ENCODE results near the gene KRR1.

DNA sequence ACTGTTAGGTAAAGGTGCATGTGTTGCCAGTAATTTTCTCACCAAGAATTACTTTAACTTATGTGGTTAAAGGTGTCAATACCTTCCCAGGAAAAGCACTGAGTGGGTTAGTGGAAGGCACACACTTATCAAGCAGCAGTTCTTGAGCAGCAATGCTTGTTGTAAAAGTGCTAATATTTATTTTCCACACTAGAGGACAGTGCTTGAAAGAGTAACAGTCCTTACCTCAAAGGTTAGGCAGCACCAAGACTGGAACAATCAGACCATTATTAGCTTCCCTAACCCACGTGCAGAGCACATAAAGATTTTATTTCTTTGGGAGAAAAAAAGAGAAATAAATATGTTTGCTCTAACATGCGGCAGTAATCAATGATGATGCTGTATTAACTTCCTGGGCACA lies 48.8 kb upstream of the KRR1 start:
- TF ChIP-seq, protein P1, sequence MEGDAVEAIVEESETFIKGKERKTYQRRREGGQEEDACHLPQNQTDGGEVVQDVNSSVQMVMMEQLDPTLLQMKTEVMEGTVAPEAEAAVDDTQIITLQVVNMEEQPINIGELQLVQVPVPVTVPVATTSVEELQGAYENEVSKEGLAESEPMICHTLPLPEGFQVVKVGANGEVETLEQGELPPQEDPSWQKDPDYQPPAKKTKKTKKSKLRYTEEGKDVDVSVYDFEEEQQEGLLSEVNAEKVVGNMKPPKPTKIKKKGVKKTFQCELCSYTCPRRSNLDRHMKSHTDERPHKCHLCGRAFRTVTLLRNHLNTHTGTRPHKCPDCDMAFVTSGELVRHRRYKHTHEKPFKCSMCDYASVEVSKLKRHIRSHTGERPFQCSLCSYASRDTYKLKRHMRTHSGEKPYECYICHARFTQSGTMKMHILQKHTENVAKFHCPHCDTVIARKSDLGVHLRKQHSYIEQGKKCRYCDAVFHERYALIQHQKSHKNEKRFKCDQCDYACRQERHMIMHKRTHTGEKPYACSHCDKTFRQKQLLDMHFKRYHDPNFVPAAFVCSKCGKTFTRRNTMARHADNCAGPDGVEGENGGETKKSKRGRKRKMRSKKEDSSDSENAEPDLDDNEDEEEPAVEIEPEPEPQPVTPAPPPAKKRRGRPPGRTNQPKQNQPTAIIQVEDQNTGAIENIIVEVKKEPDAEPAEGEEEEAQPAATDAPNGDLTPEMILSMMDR (IDR thresholded peaks at IDR 0.05) = peak in 6 of 7 experiments; percentile 21 to 65 (median 60)
- TF ChIP-seq POLR2A (IDR thresholded peaks at IDR 0.05) = no peak
